HFFc6 (cell line): ENCODE results near the gene PARD3B. TPM values are rescaled to one million over a fixed set of nuclear protein-coding genes. Genes with fewer than 3 reads are reported as not detected.

Experiments used
- DNase-seq: peaks from one replicate; pipeline ENCODE4 v3.0.0-alpha.2; 2018
- H3K27ac Mint-ChIP-seq: 2 replicates; pipeline ENCODE4 v1.8.0; 2020; ENCODE audit warnings: mild to moderate bottlenecking, mixed read lengths
- H3K27me3 Mint-ChIP-seq: 2 replicates; pipeline ENCODE4 v1.8.0; 2021; ENCODE audit warnings: mild to moderate bottlenecking, moderate library complexity, mixed read lengths; ENCODE audit not compliant: insufficient read depth
- H3K36me3 Mint-ChIP-seq: 2 replicates; pipeline ENCODE4 v1.8.0; 2021; ENCODE audit warnings: low read depth, mixed read lengths
- H3K4me1 Mint-ChIP-seq: 2 replicates; pipeline ENCODE4 v1.8.0; 2020; ENCODE audit warnings: low read depth, mixed read lengths
- H3K4me3 Mint-ChIP-seq: 2 replicates; pipeline ENCODE4 v1.8.0; 2020; ENCODE audit warnings: mild to moderate bottlenecking, moderate library complexity, mixed read lengths
- H3K9me3 Mint-ChIP-seq: 2 replicates; pipeline ENCODE4 v1.8.0; 2020; ENCODE audit warnings: mild to moderate bottlenecking, mixed read lengths
- total RNA-seq, 6 experiments: library from RNA; stranded (reverse); fragmentation: NEBNext Ultra II Directional; extraction: Animal tissue kit (Norgen Biotek cat#: 25700); gene quantifications; 2 replicates in 1 of 6; 3 replicates in 5 of 6; pipeline ENCODE4 v1.2.3, GENCODE V29; 2021
- TF ChIP-seq, protein P1 (sequence below): fragments of 200-600 bp; sonication (generic); IDR thresholded peaks from 2 replicates; pipeline ENCODE4 v1.5.0; 2021; ENCODE audit warnings: antibody characterized with exemption, mild to moderate bottlenecking

The PARD3B gene
- total RNA-seq, 6 experiments from 2014 or later, result 14.0 to 22.4 (median 15.3) TPM

- H3K4me1 Mint-ChIP-seq, result no peaks in the 10 kb centered on the region
- H3K4me3 Mint-ChIP-seq, result no peak overlapping the region
- no peak for DNase-seq
- no peaks in the 10 kb centered on the region for H3K9me3 Mint-ChIP-seq
- H3K36me3 Mint-ChIP-seq, result no peaks in the 10 kb centered on the region
- peaks cover 3% of the 10 kb centered on the region; the same call in 1 of the 2 replicates for H3K27me3 Mint-ChIP-seq
- no peak overlapping the region for H3K27ac Mint-ChIP-seq
- TF ChIP-seq, protein P1, sequence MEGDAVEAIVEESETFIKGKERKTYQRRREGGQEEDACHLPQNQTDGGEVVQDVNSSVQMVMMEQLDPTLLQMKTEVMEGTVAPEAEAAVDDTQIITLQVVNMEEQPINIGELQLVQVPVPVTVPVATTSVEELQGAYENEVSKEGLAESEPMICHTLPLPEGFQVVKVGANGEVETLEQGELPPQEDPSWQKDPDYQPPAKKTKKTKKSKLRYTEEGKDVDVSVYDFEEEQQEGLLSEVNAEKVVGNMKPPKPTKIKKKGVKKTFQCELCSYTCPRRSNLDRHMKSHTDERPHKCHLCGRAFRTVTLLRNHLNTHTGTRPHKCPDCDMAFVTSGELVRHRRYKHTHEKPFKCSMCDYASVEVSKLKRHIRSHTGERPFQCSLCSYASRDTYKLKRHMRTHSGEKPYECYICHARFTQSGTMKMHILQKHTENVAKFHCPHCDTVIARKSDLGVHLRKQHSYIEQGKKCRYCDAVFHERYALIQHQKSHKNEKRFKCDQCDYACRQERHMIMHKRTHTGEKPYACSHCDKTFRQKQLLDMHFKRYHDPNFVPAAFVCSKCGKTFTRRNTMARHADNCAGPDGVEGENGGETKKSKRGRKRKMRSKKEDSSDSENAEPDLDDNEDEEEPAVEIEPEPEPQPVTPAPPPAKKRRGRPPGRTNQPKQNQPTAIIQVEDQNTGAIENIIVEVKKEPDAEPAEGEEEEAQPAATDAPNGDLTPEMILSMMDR, result no peak
Measured at GRCh38 chr2:205628422-205628821, 1083.1 kb downstream of the PARD3B start.

DNA sequence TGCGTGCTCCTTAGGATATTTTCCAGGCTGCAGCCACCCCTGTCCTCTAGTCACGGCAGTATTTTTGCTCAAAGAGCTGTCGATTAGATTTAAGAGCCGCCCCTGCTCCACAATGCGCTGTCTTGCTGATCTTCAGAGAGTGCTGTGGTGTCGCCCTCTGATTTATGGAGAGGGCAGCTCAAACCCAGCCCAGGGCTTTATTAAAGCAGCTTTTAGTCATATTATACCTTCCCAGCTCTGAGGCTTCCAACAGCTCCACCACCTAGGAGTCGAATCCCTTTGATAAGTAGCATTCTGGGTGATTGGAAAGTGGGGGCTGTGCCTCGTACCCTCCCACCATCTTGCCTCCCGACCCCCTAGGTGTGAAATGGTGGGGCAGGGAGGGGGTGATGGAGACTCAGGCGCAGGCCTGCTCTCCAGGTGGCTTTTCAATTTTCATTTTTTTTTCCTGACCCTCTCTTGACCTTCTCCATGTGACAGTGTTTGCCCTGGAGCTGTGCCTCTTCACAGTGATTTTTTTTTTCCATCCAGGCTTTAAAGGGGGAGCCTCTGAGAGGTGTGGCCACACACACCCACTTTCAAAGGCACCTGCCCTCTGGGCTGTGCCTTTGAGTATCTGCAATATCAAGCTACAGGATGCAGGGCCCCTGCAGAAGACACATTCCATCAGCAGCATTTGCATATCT lies 1084.0 kb downstream of the PARD3B start:
- H3K4me3 Mint-ChIP-seq, result no peak overlapping the region
- H3K9me3 Mint-ChIP-seq, result no peaks in the 10 kb centered on the region
- TF ChIP-seq, protein P1, result no peak
- H3K36me3 Mint-ChIP-seq, result no peaks in the 10 kb centered on the region
- no peaks in the 10 kb centered on the region for H3K4me1 Mint-ChIP-seq
- no peak for DNase-seq
- H3K27me3 Mint-ChIP-seq, result peaks cover 3% of the 10 kb centered on the region
- no peak overlapping the region for H3K27ac Mint-ChIP-seq

GRCh38 chr2:205633994-205634393 lies 1088.7 kb downstream of the PARD3B start:
- no peaks in the 10 kb centered on the region for H3K9me3 Mint-ChIP-seq
- peaks cover 9% of the 10 kb centered on the region for H3K4me1 Mint-ChIP-seq
- no peaks in the 10 kb centered on the region for H3K36me3 Mint-ChIP-seq
- H3K27me3 Mint-ChIP-seq, result peaks cover 5% of the 10 kb centered on the region
- no peak overlapping the region for H3K4me3 Mint-ChIP-seq
- no peak overlapping the region for H3K27ac Mint-ChIP-seq
- no peak for DNase-seq
- TF ChIP-seq, protein P1, result no peak

- peaks cover 4% of the 10 kb centered on the region for H3K27me3 Mint-ChIP-seq
- H3K4me3 Mint-ChIP-seq, result no peak overlapping the region
- peaks cover 9% of the 10 kb centered on the region for H3K4me1 Mint-ChIP-seq
- H3K9me3 Mint-ChIP-seq, result no peaks in the 10 kb centered on the region
- DNase-seq, result no peak
- no peak overlapping the region for H3K27ac Mint-ChIP-seq
- peaks cover 4% of the 10 kb centered on the region; the same call in 1 of the 2 replicates for H3K36me3 Mint-ChIP-seq
- TF ChIP-seq, protein P1, result no peak
Measured at GRCh38 chr2:205636549-205637319, 1091.5 kb downstream of the PARD3B start.

GRCh38 chr2:205637320-205637602 lies 1092.0 kb downstream of the PARD3B start:
- H3K4me1 Mint-ChIP-seq, result peaks cover 9% of the 10 kb centered on the region
- peaks cover 4% of the 10 kb centered on the region for H3K27me3 Mint-ChIP-seq
- TF ChIP-seq, protein P1, result no peak
- H3K4me3 Mint-ChIP-seq, result no peak overlapping the region
- no peak overlapping the region for H3K27ac Mint-ChIP-seq
- no peaks in the 10 kb centered on the region for H3K9me3 Mint-ChIP-seq
- peaks cover 4% of the 10 kb centered on the region; the same call in 1 of the 2 replicates for H3K36me3 Mint-ChIP-seq
- peak; percentile 5 for DNase-seq
